Caki2 (cell line): ENCODE measurements around the gene DNAJC7. TPM values are rescaled to one million over a fixed set of nuclear protein-coding genes. Genes with fewer than 3 reads are reported as not detected.

Experiments used
- DNase-seq: peaks from one replicate; pipeline ENCODE4 v3.0.0-alpha.2; 2015; ENCODE audit warnings: low read depth
- in situ Hi-C: cut with HindIII; loops from 2 replicates; pipeline ENCODE4 v1.10.0; 2016; ENCODE audit warnings: low sequenced_read_pairs, low pct_unique_long_range_greater_than_20kb, mixed read lengths
- total RNA-seq: library from RNA; depleted of rRNA; stranded (reverse); fragments of >200 nt; shearing (Covaris generic); gene quantifications from 2 replicates; pipeline ENCODE4 v1.2.3, GENCODE V29; 2014; ENCODE audit warnings: low replicate concordance

The DNAJC7 gene
- total RNA-seq, 1 experiment from 2014 or later: 48.4 TPM

DNA sequence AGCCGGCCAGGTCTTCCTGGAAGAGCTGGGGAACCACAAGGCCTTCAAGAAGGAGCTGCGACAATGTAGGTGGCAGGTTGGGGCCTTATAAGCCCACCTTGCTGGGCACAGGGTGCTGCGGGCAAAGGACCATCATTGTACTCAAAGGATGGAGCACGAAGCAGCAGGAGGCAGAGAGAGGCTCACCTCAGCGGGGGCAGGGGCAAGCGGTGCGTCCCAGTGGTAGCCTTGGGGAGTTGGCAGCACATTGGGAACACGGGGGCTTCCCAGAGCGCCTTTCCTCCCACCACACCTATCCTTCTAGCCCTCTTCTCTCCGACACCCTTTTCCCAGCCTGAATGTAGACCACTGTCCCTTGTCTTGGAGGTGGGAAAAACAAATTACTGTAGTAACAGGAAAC, 48.6 kb downstream of the DNAJC7 start:
- in situ Hi-C loops: no loop called here
- DNase-seq: no peak

GRCh38 chr17:41967921-41968578, 49.2 kb downstream of the DNAJC7 start:
- in situ Hi-C loops: no loop called here
- DNase-seq: no peak

DNA sequence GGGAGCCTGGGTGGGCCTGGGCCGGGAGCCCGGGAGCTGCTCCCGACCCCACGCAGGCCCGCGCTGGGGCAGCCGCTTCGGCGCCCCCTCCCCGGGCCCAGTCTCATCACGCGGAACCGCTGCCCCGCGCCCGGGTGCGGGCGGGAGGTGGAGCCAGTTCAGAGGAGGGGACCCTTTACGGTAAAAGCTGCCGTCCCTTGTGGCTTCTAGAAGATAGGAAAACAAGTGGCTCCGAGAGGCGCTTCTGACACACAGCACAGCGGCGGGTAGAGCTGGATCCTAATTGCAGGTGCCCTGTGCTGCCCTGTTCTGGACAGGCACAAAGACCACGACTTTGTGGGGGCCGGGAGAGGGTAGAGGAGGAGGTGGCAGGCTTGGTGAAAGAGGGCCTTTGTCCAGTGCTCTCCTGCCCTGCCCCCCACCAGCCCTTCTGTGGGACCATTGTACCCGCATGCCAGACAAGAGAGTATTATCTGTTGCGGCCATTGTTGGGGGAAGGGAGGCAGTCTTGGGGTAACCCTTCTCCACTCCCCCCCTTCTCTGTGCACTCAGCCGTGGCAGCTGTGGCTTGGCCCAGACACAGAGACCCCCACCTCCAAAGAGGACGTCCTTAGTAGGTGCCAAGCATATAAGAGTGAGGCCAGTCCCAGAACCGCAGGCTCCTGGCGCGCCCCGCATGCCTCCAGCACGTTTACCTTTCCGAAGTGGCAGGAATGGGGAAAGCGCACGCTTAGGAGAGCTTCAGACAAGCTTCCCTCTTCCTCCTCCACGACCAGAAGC, 49.9 kb downstream of the DNAJC7 start:
- DNase-seq: no peak
- in situ Hi-C loops: no loop called here

GRCh38 chr17:41966463-41967140, 50.6 kb downstream of the DNAJC7 start, which contains the start of gene CNP:
Gene CNP, plus strand, starts transcription at chr17:41966795. Its CDS starts 90 bp downstream, at chr17:41966885.
- DNase-seq: peak; percentile 76
- in situ Hi-C loops: no loop called here

DNA sequence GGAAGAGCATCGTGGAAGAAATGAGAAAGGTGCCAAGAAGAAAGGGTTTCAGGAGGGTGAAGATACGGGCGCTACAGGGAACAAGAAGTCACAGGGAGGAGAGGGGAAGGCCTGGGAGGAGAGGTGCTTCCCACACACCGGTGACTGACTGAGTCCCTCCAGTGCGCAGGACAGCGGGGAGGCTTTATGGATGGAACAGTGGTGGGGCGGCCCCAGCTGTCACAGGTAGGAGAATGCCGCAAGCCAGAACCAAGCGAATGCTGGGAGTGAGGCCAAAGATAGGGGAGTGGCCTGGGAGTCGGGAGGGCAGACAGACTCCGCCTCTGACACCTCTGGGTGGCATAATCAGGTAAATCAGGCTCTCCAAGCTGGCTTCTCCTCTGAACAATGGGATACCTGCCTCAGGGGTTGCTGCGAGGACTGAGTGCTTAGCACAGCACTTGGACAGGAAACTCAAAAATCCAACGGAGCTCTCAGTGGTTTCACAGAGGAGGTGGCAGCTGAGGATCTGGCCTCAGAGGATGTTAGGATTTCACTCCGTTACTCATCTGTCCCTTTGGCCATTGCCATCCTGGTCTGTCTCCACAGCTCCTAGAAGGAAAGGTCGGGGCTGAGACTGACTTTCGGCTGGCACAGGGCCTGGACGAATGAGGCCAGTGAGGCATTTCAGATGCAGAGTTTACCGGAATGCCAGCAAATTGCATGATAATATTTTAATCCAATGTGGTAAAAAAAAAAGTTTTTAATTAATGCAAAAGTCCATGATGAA, 51.4 kb downstream of the DNAJC7 start:
- in situ Hi-C loops: no loop called here
- peak; percentile 64 for DNase-seq

DNA sequence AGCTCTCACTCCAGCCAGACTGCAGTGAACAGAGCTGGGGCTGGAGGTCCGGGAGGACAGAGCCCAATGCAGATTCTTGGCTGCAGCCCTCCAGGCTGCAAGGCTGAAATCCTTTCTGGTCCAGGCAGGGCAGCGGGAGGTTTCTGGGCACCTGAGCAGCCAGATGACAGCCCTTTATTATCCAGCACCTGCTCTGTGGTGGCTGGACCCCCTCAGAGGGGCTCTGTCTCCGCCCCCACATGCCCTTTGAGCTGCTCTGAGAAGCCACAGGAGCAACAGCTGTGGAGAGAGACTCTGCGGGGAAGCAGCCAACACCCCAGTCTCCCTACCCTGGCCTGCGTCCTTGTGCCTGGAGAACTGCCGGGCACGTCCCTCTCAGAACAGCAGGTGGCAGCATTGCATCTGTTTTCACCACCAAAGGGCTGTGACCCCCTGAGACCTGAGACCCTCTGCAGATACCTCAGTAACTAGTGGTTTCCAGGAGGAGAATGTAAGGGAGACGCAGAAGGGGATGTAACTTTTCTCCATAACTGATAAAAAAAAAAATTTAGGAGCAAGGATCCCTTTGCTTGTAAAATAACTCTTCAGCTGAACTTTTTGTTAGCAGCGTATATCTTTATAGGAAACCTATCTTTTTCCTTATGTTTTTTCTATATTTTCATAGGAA, 54.3 kb downstream of the DNAJC7 start:
- in situ Hi-C loops: no loop called here

GRCh38 chr17:41962111-41962510, 55.1 kb downstream of the DNAJC7 start:
- in situ Hi-C loops: no loop called here
- no peak for DNase-seq

More for the DNA sequence above, 54.3 kb downstream of the DNAJC7 start:
- peak; percentile 48 for DNase-seq

- in situ Hi-C loops: no loop called here
- peak; percentile 36 for DNase-seq
Measured at GRCh38 chr17:41959336-41960095, 57.7 kb downstream of the DNAJC7 start.

DNA sequence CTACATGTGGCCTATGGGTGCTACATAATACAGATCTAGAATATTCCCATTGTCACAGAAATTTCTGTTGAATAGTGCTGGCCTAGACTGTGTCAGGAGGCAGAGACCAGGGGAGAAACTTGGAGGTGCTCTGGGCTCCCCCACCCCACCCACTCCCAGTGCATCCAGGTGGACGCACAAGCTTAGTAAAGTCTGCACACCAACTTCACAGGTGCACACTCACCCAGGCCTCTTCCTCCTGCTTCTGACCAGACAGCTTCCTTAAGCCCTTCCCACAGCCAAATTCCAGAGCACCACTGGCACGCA, 58.3 kb downstream of the DNAJC7 start:
- DNase-seq: no peak
- in situ Hi-C loops: no loop called here

- no peak for DNase-seq
- in situ Hi-C loops: no loop called here
Measured at GRCh38 chr17:41957869-41958439, 59.3 kb downstream of the DNAJC7 start.

DNA sequence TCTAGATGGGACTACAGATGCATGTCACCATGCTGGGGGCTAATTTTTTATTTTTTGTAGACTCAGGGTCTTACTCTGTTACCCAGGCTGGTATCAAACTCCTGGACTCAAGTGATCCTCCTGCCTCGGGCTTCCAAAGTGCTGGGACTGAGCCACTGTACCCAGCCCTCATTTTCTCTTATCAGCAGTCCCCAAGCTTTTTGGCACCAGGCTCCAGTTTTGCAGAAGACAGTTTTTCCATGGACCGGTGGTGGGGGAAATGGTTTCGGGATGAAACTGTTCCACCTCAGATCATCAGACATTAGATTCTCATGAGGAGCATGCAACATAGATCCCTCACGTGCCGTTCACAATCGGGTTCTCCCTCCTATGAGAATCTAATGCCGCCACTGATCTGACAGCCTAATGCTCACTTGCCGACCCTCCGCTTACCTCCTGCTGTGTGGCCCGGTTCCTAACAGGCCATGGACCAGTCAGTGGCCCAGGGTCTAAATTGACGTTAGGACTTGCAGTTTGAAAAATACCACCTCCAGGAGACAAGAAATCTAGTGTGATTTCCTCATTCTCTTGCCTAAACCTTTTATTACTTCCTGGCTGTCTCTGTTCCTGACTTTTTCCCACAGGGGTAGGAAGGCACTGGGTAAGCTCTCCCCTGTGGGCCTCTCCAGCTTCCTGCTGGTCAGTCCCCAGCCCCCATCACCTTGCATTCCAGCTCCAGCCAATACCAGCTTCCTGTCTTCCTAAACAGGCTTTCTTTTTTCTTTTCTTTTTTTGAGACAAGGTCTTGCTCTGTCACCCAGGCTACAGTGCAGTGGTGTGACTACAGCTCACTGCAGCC, 60.0 kb downstream of the DNAJC7 start:
- in situ Hi-C loops: no loop called here
- no peak for DNase-seq

DNA sequence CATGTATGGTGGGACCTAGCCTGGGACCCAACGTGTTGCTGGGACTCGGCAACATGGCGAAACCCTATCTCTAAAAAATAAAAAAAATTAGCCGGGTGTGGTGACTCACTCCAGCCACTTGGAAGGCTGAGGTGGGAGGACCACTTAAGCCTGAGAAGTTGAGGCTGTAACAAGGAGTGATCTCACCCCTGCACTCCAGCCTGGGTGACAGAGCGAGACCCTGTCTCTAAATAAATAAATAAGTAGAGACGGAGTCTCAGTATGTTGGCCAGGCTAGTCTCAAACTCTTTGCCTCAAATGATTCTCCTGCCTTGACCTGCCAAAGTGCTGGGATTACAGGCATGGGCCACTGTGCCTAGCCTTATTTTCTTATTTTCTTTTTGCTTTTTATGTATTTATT, 60.7 kb downstream of the DNAJC7 start:
- in situ Hi-C loops: no loop called here
- no peak for DNase-seq

GRCh38 chr17:41948762-41949460, 68.3 kb downstream of the DNAJC7 start:
- in situ Hi-C loops: no loop called here
- no peak for DNase-seq

DNA sequence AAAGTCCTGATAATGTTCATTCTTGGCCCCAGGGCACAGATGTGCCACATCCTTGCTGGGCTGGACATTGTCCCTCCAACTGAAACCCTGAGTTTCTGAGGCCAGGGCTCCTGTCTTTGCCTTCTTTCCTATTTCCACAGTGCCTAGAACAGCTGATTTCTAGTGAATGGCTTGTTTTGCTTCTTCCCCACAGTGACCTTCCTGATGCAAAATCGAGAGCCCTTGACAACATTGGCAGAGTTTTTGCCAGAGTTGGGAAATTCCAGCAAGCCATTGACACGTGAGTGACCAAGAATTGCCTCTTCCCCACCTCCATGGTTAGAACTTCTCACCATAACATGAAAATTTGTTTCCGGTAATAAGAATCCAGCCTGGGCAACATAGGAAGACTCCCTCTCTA, 72.3 kb downstream of the DNAJC7 start:
- in situ Hi-C loops: no loop called here
- DNase-seq: no peak

DNA sequence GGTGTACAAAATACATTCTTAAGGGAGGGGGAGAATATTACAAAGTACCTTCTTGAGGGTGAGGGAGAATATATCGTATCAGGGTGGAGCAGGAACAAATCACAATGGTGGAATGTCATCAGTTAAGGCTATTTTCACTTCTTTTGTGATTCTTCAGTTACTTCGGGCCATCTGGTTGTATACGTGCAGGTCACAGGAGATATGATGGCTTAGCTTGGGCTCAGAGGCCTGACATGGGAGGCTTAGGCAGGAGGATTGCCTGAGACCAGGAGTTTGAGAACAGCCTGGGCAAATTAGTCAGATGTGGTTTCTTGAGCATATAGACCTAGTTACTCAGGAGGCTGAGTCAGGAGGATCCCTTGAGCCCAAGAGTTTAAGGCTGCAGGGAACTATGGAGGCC, 73.7 kb downstream of the DNAJC7 start:
- DNase-seq: no peak
- in situ Hi-C loops: no loop called here
